ENCODE measurements around the gene CDC42EP4. TPM values are rescaled to one million over a fixed set of nuclear protein-coding genes. Genes with fewer than 3 reads are reported as not detected.
"Not testable (repeated sequence)": the region's sequence is repeated elsewhere in the genome, so short reads cannot be mapped to it uniquely, and the experiment has no call there.

CDC42EP4 gene
- total and polyA plus RNA-seq, 2 experiments from 2014 or later: 62.4 to 82.7 TPM

DNA sequence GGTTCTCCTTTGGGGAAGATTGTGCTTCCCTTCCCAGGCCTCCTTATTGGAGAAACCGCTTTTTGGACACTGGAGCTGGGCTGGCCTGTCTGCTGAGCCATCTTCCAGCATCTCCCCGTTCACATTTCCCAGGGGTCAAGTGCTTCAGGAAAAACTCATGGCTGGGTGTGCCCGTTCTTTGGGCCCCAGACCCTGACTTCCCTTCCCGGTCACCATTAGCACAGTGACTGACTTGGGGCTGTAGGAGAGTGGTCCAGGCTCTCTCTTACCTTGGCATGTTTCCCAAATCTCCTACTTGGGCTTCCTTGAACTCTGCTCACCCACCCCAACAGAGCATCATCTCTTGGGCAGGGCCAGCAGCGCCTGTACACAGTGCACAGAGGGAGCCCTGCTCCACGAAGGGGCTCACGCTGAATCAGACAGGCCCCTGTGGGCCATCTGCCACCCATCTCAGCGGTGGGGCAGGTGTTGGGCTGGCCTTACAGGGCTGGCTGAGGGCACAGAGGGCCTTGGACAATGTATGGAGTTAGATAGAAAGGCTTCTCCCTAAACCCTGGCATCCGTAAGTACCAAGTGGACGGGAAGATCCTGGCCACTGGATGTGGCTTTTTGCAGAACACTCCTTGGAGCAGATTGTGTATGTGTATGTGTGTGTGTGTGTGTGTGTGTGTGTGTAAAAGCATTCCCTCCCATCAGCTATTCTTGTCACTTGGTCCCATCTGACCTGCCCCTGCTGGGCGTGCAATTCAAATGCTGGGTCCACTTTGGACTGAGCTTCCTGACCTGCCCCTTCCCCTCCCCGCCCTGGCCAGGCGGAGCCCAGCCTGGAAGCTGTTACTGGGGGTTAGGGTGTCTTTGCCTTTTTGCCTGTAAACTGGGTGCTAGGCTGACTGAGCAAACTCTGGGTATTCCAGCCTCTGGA is 24.9 kb upstream of the CDC42EP4 start:
- Histone ChIP-seq H3K4me3 (no peak overlapping the region), H3K4me1 (ENCODE audit: insufficient read depth) (peaks cover 30% of the 10 kb centered on the region), H3K4me2 (no peak overlapping the region), H3K9me3 (ENCODE audit: low read depth) (no peaks in the 10 kb centered on the region), H3K27me3 (no peaks in the 10 kb centered on the region), H4K20me1 (ENCODE audit: insufficient read depth, poor library complexity, severe bottlenecking) (no peaks in the 10 kb centered on the region), H3K27ac (no peak overlapping the region), H3K79me2 (no peaks in the 10 kb centered on the region), H3K36me3 (replicated peaks; ENCODE audit: insufficient read depth, low read depth) (no peaks in the 10 kb centered on the region), H2AFZ (no peak overlapping the region), H3K9me2 (replicated peaks; ENCODE audit: insufficient read depth) (no peaks in the 10 kb centered on the region)
- WGBS (ENCODE audit: low lambda C conversion rate, missing lambda C conversion rate): 91% methylated on average over 13 of the region's 13 CpGs
- DNase-seq (ENCODE audit: low spot score): no peak
- TF ChIP-seq EZH2 (IDR thresholded peaks at IDR 0.05; ENCODE audit: borderline replicate concordance) (no peak), EZH2phosphoT487 (IDR thresholded peaks at IDR 0.05; ENCODE audit: low read depth, severe bottlenecking, unreplicated experiment) (no peak)
- TF ChIP-seq, protein P1, sequence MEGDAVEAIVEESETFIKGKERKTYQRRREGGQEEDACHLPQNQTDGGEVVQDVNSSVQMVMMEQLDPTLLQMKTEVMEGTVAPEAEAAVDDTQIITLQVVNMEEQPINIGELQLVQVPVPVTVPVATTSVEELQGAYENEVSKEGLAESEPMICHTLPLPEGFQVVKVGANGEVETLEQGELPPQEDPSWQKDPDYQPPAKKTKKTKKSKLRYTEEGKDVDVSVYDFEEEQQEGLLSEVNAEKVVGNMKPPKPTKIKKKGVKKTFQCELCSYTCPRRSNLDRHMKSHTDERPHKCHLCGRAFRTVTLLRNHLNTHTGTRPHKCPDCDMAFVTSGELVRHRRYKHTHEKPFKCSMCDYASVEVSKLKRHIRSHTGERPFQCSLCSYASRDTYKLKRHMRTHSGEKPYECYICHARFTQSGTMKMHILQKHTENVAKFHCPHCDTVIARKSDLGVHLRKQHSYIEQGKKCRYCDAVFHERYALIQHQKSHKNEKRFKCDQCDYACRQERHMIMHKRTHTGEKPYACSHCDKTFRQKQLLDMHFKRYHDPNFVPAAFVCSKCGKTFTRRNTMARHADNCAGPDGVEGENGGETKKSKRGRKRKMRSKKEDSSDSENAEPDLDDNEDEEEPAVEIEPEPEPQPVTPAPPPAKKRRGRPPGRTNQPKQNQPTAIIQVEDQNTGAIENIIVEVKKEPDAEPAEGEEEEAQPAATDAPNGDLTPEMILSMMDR (IDR thresholded peaks at IDR 0.05; ENCODE audit: poor library complexity): no peak

DNA sequence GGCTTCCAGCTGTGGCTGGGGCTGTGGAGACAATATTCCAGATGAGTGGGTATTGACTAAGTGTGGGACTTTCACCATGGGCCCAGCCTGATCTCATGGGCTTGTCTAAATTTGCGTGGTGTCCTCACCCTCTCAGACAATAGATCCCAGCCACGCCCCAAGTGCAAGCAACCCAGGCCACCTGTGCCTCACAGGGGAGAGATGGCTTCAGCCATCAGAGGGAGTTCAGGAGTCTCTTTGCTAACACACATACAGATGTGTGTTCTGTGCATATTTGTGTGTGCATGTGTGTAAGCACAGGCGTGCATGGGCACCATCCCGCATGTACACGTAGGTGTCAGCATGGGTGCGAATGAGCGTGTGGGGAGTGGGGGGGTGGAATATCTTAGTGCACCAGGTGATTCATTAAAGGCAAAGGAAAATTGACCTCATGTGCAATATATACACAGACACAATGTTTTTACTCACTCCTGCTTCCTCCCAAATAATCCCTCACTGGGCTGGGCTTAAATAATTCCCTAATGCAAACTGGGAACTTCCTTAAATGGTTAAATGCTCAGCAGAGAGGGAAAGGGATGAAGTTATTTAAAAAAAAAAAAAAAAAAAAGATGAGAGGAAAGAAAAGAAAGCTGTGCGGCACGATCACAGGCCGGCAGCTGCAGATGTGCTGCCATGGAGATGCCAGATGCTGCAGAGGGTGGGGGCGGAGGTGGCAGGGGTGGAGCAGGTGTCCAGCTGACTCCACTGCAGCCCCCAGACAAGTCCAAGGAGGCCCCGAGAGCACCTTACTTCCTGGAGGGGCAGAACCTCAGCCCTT is 24.0 kb upstream of the CDC42EP4 start:
- Histone ChIP-seq H3K27me3 (no peaks in the 10 kb centered on the region), H4K20me1 (ENCODE audit: insufficient read depth, poor library complexity, severe bottlenecking) (no peaks in the 10 kb centered on the region), H3K4me3 (no peak overlapping the region), H3K9me2 (replicated peaks; ENCODE audit: insufficient read depth) (no peaks in the 10 kb centered on the region), H3K4me1 (ENCODE audit: insufficient read depth) (peaks cover 29% of the 10 kb centered on the region), H3K36me3 (replicated peaks; ENCODE audit: insufficient read depth, low read depth) (no peaks in the 10 kb centered on the region), H3K9me3 (ENCODE audit: low read depth) (no peaks in the 10 kb centered on the region), H2AFZ (no peak overlapping the region), H3K27ac (no peak overlapping the region), H3K79me2 (no peaks in the 10 kb centered on the region), H3K4me2 (no peak overlapping the region)
- TF ChIP-seq EZH2 (IDR thresholded peaks at IDR 0.05; ENCODE audit: borderline replicate concordance) (no peak), EZH2phosphoT487 (IDR thresholded peaks at IDR 0.05; ENCODE audit: low read depth, severe bottlenecking, unreplicated experiment) (no peak)
- TF ChIP-seq, protein P1 (IDR thresholded peaks at IDR 0.05; ENCODE audit: poor library complexity): no peak
- DNase-seq (ENCODE audit: low spot score): no peak
- WGBS (ENCODE audit: low lambda C conversion rate, missing lambda C conversion rate): 82% methylated on average over 12 of the region's 12 CpGs

DNA sequence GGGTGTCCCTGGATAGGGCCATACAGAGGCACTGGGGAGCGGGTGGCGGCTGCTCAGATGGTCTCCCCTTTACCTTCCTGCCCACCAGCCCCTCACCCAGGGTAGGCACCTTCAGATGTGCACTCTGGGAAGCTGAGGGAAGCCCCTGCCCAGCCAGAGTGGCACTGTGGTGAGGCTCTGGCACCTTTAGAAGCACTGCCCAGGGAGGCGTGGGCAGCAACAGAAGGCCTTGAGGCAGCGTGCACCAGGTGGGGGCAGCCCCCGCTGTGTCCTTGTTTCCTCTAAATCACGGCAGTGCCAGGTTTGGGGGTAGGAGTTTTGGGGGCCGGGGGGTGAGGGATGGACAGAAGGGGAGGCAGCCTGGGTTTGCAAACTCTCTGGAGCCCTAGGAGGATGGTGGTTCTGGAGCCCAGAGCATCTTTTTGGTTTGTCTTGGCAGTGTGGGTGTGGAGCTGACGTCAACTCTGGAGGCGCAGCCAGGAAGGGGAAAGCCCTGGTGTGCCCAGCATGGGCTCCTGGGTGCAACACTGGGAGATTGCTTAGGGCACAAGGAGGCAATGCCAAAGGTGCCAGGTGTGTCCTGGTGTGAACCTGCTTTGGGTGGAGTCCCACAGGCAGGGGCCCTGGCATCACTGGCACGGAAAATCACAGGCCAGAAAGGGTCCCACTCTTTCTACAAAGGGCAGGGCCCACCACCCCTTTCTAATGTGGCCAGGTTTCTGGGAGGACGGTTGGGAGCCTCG is 23.1 kb upstream of the CDC42EP4 start:
- TF ChIP-seq EZH2phosphoT487 (IDR thresholded peaks at IDR 0.05; ENCODE audit: low read depth, severe bottlenecking, unreplicated experiment) (no peak), EZH2 (IDR thresholded peaks at IDR 0.05; ENCODE audit: borderline replicate concordance) (no peak)
- TF ChIP-seq, protein P1 (IDR thresholded peaks at IDR 0.05; ENCODE audit: poor library complexity): no peak
- Histone ChIP-seq H3K36me3 (replicated peaks; ENCODE audit: insufficient read depth, low read depth) (no peaks in the 10 kb centered on the region), H3K27me3 (no peaks in the 10 kb centered on the region), H3K9me2 (replicated peaks; ENCODE audit: insufficient read depth) (no peaks in the 10 kb centered on the region), H3K4me1 (ENCODE audit: insufficient read depth) (peaks cover 29% of the 10 kb centered on the region), H3K9me3 (ENCODE audit: low read depth) (no peaks in the 10 kb centered on the region), H3K4me3 (no peak overlapping the region), H3K79me2 (no peaks in the 10 kb centered on the region), H3K4me2 (no peak overlapping the region), H4K20me1 (ENCODE audit: insufficient read depth, poor library complexity, severe bottlenecking) (no peaks in the 10 kb centered on the region), H2AFZ (no peak overlapping the region), H3K27ac (no peak overlapping the region)
- DNase-seq (ENCODE audit: low spot score): no peak
- 86% methylated on average over 12 of the region's 12 CpGs for WGBS (ENCODE audit: low lambda C conversion rate, missing lambda C conversion rate)

DNA sequence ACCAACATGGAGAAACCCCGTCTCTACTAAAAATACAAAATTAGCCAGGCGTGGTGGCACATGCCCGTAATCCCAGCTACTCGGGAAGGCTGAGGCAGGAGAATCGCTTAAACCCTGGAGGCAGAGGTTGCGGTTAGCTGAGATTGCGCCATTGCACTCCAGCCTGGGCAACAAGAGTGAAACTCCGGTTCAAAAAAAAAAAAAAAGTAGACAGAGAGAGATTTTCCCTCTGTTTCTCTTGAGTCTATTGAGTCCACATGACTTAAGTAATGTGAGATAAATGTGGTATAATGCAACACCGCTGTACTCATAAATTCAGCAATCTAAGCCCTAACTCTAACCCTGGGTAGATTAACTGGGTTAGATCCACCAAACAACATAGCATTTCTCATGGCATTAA is 21.6 kb upstream of the CDC42EP4 start:
- H3K27ac ChIP-seq: not testable (repeated sequence)
- WGBS (ENCODE audit: low lambda C conversion rate, missing lambda C conversion rate): 78% methylated on average over 9 of the region's 9 CpGs
- peak overlapping the region; percentile 1 for H3K4me2 ChIP-seq

More for the DNA sequence above, 21.6 kb upstream of the CDC42EP4 start:
- H3K79me2 ChIP-seq; H2AFZ ChIP-seq; H3K9me2 ChIP-seq (replicated peaks; ENCODE audit: insufficient read depth); DNase-seq (ENCODE audit: low spot score); H3K4me3 ChIP-seq; H3K27me3 ChIP-seq; H3K9me3 ChIP-seq (ENCODE audit: low read depth); H4K20me1 ChIP-seq (ENCODE audit: insufficient read depth, poor library complexity, severe bottlenecking); H3K36me3 ChIP-seq (replicated peaks; ENCODE audit: insufficient read depth, low read depth): not testable (repeated sequence)
- H3K4me1 ChIP-seq (ENCODE audit: insufficient read depth): peaks cover 24% of the 10 kb centered on the region
